Measurements from ENCODE around the gene VWA2.

The VWA2 gene

GRCh38 chr10:114335614-114336013, 96.6 kb downstream of the VWA2 start:
- FAIRE-seq (no peak), DNase-seq (ENCODE audit: extremely low spot score, insufficient read length, low read depth) (no peak)

- DNase-seq (ENCODE audit: extremely low spot score, insufficient read length, low read depth) (no peak), FAIRE-seq (no peak)
These were observed 97.9 kb downstream of the VWA2 start for GRCh38 chr10:114336823-114337509.

GRCh38 chr10:114337510-114338462, 98.7 kb downstream of the VWA2 start:
- FAIRE-seq = no peak

GRCh38 chr10:114340816-114341215, 101.8 kb downstream of the VWA2 start:
- DNase-seq (ENCODE audit: extremely low spot score, insufficient read length, low read depth) (no peak), FAIRE-seq (no peak)

More at GRCh38 chr10:114337510-114338462, 98.7 kb downstream of the VWA2 start:
- DNase-seq (ENCODE audit: extremely low spot score, insufficient read length, low read depth) = no peak
